H4 (cell line): Measurements from ENCODE around the gene ATP5PD. TPM values are rescaled to one million over a fixed set of nuclear protein-coding genes. Genes with fewer than 3 reads are reported as not detected.
"Not testable (repeated sequence)": the region's sequence is repeated elsewhere in the genome, so short reads cannot be mapped to it uniquely, and the experiment has no call there.

ENCODE experiments used
- DNase-seq: peaks from one replicate; pipeline ENCODE4 v3.0.0-alpha.2; 2015; ENCODE audit warnings: low spot score
- total RNA-seq: library from RNA; depleted of rRNA; stranded (reverse); fragments of >200 nt; shearing (Covaris generic); gene quantifications from 2 replicates; pipeline ENCODE4 v1.2.3, GENCODE V29; 2014

The ATP5PD gene
- total RNA-seq, 1 experiment from 2014 or later, result 595 TPM

DNA sequence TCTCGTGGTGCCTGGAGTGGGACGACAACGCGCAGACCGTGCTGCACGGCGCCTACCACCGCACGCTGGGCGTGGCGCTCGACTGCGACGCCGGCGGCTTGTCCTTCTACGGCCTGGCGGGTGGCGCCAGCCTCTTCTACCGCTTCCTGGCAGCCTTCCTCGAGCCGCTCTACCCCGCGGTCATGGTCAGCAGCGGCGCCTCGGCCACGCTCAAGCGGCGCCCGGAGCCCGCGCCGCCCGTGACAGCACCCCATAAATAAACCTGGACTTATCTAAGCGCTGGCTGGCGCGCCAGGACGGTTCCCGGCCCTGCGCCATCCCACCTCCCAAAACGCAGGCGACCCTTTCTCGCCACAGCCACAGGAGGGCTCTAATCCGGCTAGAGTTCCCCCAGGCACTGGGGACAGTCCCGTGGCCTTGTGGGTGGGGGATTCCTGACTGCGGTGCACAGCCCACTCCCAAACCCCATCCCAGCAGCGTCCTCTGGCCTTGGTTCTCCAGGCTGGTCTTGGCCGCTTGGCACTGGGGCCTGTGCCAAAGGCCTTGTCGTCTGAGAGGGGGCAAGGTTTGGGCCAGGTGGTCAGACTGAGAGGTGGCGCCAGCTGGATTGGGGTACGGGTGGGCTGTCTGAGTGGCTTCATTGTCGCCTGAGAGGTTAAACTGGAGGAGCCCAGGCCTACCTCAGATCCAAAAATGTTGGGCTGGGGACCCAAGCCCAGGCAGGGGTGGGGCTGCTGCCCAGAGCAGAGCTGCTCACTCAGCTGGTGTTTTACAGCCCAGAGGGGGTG is 30.9 kb upstream of the ATP5PD start:
- DNase-seq, result no peak

DNA sequence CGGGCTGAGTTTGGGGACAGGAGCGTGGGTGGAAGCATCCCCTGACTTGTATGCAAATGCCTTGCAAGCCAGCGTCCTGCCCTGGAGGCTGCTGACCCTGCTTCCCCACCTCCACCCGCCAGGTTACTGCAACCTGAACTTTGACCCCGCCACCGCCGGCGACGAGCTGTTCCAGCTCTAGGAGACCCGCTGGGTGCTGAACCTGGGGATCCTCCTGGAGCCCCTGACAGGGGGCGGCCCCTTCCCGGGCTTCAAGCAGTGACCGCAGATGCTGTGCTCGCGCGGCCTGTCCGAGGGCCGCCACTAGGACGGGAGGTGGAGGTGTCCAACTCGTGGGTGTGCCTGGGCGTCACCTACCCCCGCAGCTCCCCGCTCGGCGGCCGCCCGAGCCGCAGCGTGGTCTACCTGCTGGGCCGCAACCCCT is 30.3 kb upstream of the ATP5PD start:
- DNase-seq, result no peak

DNA sequence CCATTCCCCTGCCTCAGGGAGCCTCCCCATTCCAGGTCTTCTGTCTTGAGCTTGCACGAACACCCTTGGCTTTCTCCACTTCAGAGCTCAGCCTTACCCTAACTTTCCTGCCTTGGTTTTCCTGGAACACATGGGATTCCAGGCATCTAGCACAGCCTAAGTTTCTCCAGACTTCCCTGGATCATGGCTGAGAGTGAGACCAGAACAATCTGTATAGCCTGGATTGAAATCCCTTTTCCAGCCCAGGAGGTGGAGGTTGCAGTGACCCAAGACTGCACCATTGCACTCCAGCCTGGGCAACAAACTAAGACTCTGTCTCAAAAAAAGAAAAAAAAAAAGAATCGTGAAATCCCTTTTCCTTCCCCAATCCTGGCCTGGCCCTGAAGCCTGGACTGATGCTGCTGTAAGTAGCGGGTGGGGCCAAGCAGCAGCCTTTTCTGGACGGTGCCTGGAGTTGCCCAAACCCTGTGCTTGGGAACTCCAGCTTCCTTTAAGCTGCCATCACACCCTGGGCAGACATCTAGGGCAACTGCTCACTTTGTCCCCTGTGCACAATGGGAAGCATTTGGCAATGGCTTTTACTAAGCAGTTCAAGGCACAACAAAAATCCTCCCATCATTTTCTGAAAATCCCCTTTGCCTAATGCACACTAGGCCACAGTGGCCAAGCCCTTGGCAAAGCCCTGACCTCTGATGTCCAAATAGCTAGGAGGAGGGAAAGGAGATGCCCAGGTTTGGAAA is 29.0 kb upstream of the ATP5PD start:
- no peak for DNase-seq

- DNase-seq, result no peak
Observed at GRCh38 chr17:75074532-75074931, 27.8 kb upstream of the ATP5PD start.

DNA sequence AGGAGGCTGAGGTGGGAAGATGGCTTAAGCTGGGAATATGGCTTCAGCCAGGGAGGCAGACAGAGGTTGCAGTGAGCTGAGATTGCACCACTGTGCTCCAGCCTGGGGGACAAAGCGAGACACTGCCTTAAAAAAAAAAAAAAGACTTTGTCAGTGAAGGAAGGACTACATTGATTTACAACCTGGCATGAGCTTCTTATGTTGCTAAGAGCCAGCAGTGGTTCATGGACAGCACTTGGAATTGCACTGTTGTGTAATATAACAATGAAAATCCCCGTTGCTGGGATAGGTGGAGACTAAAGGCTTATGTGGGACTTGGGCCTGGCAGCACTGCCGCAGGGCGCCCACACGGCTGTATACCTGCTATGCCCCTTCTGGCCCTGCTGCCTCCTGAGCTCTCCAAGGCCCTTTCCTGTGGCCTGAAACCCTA is 26.9 kb upstream of the ATP5PD start:
- DNase-seq, result no peak

DNA sequence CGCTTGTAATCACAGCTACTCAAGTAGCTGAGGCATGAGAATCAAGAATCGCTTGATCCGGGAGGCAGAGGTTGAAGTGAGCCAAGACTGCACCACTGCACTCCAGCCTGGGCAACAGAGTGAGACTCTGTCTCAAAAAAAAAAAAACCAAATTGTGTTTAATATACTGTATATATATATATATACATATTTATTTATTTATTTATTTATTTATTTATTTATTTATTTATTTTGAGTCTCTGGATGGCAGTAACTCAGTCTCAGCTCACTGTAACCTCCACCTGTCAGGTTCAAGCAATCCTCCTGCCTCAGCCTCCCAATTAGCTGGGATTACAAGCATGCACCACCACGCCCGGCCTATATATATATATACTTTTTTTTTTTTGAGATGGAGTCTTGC is 26.1 kb upstream of the ATP5PD start:
- not testable (repeated sequence) for DNase-seq

GRCh38 chr17:75071478-75072271 is 24.9 kb upstream of the ATP5PD start:
- not testable (repeated sequence) for DNase-seq

GRCh38 chr17:75069783-75070182 is 23.0 kb upstream of the ATP5PD start:
- DNase-seq, result no peak

- no peak for DNase-seq
Observed at GRCh38 chr17:75068750-75069149, 22.0 kb upstream of the ATP5PD start.

- DNase-seq, result peak; percentile 60
Observed at GRCh38 chr17:75067856-75068255, 21.1 kb upstream of the ATP5PD start.

DNA sequence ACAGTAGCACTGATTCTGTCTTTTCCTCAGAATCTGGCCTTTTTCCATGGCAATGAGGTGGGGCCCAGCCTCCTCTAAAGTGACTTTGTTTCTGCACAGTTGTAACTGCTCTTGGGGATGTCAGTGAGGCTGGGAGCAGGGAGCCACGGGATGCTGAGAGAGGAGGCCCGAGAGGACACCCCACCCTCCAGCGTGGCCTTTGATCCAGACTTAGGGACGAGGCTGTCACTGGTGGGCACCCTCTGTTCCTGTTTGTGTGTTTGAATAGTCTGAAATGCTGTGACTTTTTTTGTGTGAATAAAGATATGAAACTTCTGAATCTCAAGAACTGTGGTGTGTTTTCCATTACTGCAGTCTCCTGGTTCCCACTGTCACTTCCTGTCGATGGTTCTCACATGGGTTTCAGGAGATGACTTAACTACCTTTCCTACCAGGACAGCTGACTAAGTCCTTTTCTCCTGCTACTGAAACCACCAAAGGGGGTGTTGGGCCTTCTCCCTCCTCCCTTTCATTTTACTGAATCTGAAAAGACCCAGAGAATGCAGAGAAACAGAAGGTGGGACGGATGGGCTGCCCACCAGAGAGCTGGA is 18.9 kb upstream of the ATP5PD start:
- no peak for DNase-seq

DNA sequence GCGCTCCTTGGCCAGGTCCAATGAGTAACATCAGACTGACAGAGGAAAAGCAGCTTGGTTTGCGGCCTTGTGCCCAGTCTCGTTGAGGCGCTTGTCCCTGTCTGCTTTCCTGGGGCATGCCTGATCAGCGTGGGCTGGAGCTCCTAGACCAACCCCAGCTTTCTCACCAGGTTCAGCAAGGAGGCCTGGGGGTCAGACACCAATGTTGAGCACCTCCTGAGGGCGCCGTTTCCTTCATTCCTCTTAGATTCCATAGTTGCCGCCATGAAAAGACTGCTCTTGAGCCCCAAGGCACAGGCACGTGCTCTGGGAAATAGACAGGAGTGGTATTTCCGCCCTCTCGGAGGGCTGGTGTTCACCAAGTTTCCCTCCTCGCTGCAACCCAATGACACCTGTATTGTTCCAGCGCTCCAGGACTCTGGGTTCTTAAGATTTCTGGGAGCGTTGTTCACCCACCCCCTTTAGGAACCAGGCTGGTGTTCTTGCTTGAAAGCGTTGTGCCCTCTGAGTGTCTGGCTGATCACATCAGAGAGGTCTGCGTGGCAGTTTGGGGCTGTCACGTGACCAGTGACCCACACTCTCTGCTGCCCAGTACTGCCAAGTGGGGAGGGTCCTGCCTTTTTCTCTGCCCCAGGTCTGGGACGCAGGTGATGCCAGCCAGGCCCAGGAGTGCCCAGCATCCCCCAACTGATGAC is 18.2 kb upstream of the ATP5PD start:
- DNase-seq, result no peak

- no peak for DNase-seq
Observed at GRCh38 chr17:75064460-75064859, 17.7 kb upstream of the ATP5PD start.

DNA sequence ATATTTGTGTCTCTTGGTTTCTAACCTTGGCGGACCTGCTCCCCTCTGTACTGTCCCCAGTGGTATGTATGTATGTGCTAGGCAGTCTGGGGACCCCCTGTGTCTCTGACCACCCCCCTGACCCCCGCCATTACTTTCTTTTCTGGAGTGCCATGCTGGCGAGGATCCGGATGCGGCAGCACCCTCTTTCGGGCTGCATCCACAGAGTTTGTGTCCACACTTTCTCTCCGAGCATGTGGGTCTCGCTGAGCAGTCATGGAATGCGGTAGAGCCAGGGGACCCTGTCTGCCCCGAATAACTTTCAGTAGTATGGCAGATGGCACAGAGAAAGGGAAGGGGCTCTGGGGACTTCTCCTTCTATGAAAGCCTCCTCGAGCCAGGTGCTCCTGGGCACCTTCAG is 17.3 kb upstream of the ATP5PD start:
- no peak for DNase-seq

GRCh38 chr17:75063626-75064025 is 16.9 kb upstream of the ATP5PD start:
- no peak for DNase-seq

DNA sequence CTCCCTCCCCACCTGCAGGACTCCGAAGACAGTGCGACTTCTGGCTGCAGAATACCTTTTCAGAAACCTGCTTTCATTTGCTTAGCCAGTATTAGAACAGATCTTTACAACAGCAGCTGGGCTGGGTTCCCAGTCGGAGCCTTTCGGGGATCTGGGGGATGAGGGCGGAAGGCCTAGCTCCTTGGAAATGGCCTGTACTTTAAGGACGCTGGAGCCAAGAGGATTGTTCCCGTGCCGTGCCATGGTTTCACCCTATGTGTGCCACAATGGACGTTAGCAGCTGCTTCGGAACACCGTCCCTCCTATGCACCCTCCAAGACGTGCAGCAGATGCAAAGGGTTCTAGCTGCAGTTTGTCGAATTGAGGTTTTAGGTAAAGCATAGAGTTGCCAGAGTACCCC is 16.4 kb upstream of the ATP5PD start:
- DNase-seq, result no peak

GRCh38 chr17:75061618-75062017 is 14.8 kb upstream of the ATP5PD start:
- no peak for DNase-seq

GRCh38 chr17:75061055-75061438 is 14.3 kb upstream of the ATP5PD start:
- DNase-seq, result no peak

DNA sequence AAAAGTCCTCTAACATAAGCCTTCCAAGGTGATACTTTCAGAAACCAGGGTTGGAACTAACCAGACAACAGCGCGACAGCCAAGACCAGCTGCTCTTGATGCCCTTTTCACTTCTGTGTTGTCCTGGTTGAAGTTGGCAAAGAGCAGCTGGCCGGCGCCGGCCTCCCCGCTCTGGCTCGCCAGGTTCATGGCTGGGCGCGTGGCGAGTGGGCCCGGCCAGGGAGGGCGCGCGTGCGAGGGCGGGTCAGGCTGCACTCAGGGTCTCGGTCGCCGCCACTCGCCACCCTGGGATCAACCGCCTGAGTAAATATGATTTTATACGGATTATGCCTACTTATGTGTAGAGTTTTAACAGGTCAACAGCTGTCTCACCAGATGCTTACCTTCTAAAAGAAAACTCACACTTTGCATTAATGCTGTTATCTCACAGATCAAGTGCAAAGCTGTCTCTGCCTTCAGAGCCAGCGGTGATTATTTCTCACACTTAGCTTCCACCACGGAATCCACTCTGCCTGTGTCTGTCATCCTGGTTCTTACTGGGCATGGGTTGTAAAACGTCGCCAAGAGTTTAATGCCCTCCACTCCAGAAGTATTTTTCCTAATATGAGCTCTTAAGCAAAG is 13.8 kb upstream of the ATP5PD start:
- no peak for DNase-seq

DNA sequence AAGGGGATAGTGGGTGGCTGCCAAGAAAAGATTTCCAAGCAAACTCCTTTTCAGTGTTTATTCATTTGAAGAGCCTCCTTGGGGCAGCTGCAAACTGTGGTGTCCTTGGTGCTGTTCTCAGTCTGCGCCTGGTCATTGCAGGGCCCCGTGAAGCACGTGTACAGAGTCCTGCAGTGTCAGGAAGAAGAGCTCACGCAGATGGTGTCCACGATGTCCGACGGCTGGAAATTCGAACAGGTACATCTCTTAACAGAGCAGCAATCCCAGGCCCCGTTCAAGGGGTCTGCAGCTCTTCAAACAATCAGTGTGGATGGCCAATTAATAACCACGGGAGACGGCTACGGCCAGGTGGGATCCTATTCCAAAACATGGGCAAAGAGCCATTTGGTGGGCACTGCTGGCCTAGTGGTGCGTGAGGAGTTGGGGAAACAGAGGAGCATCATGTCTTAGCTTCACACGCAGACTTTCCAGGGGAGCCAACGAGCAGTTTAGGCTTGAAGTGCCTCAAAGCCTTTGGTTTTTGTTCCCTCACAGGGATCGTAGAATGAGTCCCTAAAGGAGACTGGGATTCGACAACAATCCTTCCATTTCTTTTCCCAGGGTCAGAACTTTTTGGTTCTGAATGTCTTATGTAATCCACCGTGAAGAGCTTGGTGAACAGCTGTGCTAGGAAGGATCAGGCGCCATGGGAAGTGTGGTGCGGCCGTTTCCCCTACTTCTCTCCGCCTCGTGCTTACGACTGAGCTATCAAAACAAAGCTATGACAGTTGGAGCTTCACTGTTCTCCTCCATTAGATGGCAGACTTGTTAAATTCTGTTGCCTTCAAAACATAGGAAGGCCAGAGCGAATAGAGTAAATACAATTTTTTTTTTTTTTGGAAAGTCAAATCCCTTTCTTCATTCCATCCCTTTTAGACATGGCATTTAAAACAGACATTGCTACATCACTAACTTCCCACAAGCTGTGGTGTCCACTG is 12.9 kb upstream of the ATP5PD start:
- no peak for DNase-seq
